H7 (cell line): ENCODE data around the gene OR4N2. TPM values are rescaled to one million over a fixed set of nuclear protein-coding genes. Genes with fewer than 3 reads are reported as not detected.
"Not testable (repeated sequence)": the region's sequence is repeated elsewhere in the genome, so short reads cannot be mapped to it uniquely, and the experiment has no call there.

Source experiments
- DNase-seq: peaks from one replicate; pipeline ENCODE4 v3.0.0; 2012
- H3K27me3 ChIP-seq: 2 replicates; pipeline ENCODE4 v1.6.0; 2011; ENCODE audit warnings: mild to moderate bottlenecking, low read length; ENCODE audit not compliant: control insufficient read depth, insufficient read depth
- H3K36me3 ChIP-seq: replicated peaks from 2 replicates; pipeline ENCODE4 v1.5.1; 2011; ENCODE audit warnings: low read length; ENCODE audit not compliant: control insufficient read depth, insufficient read depth
- H3K4me3 ChIP-seq: 2 replicates; pipeline ENCODE4 v1.5.1; 2011; ENCODE audit warnings: low read depth, mild to moderate bottlenecking, control low read depth, low read length, moderate library complexity; ENCODE audit not compliant: insufficient read depth
- total RNA-seq: library from RNA; depleted of rRNA; stranded (reverse); fragments of >200 nt; shearing (Covaris generic); gene quantifications from 2 replicates; pipeline ENCODE4 v1.2.3, GENCODE V29; 2014

OR4N2 gene
- total RNA-seq, 1 experiment from 2014 or later = not detected

GRCh38 chr14:19813171-19813920 lies 9.8 kb downstream of the OR4N2 start:
- H3K4me3 ChIP-seq, H3K27me3 ChIP-seq, H3K36me3 ChIP-seq, DNase-seq: not testable (repeated sequence)

DNA sequence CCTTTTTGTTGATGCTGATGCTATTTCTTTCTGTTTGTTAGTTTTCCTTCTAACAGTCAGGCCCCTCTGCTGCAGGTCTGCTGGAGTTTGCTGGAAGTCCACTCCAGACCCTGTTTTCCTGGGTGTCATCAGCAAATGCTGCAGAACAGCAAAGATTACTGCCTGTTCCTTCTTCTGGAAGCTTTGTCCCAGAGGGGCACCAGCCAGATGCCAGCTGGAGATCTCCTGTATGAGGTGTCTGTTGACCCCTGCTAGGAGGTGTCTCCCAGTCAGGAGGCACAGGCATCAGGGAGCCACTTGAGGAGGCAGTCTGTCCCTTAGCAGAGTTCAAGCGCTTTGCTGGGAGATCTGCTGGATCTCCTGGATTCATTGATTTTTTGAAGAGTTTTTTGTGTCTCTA lies 16.3 kb downstream of the OR4N2 start:
- not testable (repeated sequence) for DNase-seq, H3K27me3 ChIP-seq, H3K4me3 ChIP-seq, H3K36me3 ChIP-seq

DNA sequence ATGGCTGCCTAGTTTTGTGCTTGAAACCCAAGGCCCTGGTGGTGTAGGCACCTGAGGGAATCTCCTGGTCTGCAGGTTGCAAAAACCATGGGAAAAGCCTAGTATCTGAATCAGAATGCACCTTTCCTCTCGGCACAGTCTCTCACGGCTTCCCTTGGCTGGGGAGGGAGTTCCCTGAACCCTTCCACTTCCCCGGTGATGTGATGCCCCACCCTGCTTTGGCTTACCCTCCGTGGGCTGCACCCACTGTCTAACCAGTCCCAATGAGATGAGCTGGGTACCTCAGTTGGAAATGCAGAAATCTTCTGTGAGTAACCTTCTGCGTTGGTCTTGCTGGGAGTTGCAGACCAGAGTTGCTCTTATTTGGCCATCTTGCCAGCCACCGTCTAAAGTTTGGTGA lies 17.4 kb downstream of the OR4N2 start:
- H3K36me3 ChIP-seq, H3K27me3 ChIP-seq, DNase-seq, H3K4me3 ChIP-seq: not testable (repeated sequence)

DNA sequence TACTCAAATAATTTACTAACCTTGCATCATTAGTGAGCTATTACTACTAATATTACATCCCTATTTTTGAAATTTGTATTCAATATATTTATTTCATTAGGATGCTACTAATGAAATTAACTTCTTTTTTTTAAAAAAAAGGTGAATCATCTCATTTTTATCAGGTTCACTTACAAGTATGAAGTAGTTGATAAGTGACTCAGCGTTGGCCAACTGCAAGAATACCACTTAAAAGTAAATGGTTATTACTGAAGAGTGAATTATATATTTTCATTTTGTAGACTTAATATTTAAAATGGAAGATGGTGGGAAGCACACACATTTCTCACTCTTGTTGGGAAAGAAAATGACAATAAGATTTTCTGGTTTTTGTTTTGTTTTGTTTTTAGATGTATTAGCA lies 19.6 kb downstream of the OR4N2 start:
- Histone ChIP-seq H3K4me3 (no peak overlapping the region), H3K27me3 (no peaks in the 10 kb centered on the region), H3K36me3 (no peaks in the 10 kb centered on the region)
- DNase-seq = no peak

DNA sequence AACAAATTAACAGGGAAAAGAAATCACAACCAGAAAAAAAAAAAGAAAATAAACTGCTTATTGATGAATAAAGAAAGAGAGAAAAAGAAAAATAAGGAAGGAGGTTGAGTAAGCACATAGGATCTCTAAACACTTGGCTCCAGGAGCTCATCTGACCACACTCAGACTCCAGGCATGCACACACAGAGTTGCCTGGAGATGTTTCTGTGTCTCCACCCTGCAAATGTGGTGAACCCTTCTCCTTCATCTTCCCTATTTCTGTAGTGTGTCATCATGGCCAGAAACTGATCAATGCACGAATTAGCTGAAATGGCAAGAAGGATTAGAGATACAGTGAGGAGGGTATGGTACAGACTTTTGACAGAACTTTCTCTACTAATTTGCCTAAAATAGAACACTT lies 20.2 kb downstream of the OR4N2 start:
- no peak for DNase-seq
- Histone ChIP-seq H3K4me3 (no peak overlapping the region), H3K27me3 (no peaks in the 10 kb centered on the region), H3K36me3 (no peaks in the 10 kb centered on the region)

DNA sequence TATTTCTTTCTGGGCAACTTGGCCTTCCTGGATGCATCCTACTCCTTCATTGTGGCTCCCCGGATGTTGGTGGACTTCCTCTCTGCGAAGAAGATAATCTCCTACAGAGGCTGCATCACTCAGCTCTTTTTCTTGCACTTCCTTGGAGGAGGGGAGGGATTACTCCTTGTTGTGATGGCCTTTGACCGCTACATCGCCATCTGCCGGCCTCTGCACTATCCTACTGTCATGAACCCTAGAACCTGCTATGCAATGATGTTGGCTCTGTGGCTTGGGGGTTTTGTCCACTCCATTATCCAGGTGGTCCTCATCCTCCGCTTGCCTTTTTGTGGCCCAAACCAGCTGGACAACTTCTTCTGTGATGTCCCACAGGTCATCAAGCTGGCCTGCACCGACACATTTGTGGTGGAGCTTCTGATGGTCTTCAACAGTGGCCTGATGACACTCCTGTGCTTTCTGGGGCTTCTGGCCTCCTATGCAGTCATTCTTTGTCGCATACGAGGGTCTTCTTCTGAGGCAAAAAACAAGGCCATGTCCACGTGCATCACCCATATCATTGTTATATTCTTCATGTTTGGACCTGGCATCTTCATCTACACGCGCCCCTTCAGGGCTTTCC lies 24.2 kb downstream of the OR4N2 start:
- H3K4me3 ChIP-seq, DNase-seq, H3K27me3 ChIP-seq, H3K36me3 ChIP-seq: not testable (repeated sequence)

DNA sequence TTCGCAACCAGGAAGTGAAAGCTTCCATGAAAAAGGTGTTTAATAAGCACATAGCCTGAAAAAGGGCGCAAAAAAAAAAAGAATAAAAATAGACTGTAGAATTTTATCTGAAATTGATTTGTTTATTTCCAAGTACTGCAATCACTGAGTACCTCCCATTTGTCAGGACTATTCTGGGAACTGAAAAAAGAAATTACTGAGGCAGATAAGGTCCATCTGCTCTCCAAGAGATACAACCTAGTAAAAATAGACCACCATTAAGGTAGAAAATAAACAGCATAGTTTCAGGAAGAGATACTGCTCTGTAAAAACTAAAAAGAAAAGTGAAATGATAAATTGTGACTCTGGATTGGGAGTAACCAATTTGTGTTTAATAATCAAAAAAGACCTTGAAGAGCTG lies 24.7 kb downstream of the OR4N2 start:
- no peak overlapping the region for H3K4me3 ChIP-seq
- no peak for DNase-seq

DNA sequence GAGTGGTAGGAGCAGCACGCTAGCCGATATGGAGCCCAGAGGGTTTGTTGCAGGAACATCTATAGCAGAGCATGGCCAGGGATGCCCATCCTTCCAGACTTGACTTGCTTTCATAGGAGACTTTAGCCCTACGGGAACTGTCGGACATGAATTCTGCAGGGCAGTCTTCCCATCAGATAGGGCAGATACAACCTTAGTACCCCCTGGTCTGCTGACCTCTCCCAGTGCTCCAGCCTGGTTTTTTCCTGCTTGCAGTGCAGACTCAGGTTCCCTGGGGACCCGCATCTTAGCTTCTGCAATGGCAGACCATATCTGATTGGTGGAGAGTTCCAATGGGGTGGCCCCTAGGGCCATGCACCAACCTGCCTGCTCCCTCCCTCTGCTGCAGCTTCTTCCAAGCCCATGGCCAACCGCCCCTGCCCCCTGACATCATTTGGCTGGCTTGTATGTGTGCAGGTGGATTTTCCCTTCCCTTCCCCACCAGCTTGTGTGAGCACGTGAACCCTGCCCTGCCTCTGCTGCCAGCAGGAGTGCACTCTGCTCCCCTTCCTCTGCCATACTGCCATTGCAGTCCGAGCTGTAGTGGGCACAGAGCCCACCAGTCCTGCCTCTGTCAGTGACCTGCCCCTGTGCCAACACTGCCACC lies 30.8 kb downstream of the OR4N2 start:
- DNase-seq, H3K27me3 ChIP-seq, H3K4me3 ChIP-seq, H3K36me3 ChIP-seq: not testable (repeated sequence)

More for the DNA sequence above, 24.7 kb downstream of the OR4N2 start:
- Histone ChIP-seq H3K36me3 (no peaks in the 10 kb centered on the region), H3K27me3 (no peaks in the 10 kb centered on the region)

DNA sequence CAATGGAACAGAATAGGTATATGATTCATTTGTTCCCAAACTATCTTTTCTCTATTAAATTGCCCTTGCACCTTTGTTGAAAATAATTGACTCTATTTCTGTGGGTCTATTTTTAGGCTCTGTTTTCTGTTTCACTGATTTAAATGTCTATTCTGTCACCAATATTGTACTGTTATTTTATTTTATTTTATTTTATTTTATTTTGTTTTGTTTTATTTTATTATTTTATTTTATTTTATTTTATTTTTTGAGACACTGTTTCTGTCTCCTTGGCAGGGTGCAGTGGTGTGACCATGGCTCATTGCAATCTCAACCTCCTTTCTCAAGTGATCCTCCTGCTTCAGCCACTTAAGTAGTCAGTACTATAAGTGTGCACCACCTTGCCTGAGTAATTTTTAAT lies 34.9 kb downstream of the OR4N2 start:
- H3K27me3 ChIP-seq = no peaks in the 10 kb centered on the region
- DNase-seq = no peak
- H3K36me3 ChIP-seq = no peaks in the 10 kb centered on the region
- H3K4me3 ChIP-seq = no peak overlapping the region

GRCh38 chr14:19851365-19851764 lies 47.8 kb downstream of the OR4N2 start:
- no peaks in the 10 kb centered on the region for H3K27me3 ChIP-seq
- no peaks in the 10 kb centered on the region for H3K36me3 ChIP-seq
- DNase-seq = no peak
- no peak overlapping the region for H3K4me3 ChIP-seq

DNA sequence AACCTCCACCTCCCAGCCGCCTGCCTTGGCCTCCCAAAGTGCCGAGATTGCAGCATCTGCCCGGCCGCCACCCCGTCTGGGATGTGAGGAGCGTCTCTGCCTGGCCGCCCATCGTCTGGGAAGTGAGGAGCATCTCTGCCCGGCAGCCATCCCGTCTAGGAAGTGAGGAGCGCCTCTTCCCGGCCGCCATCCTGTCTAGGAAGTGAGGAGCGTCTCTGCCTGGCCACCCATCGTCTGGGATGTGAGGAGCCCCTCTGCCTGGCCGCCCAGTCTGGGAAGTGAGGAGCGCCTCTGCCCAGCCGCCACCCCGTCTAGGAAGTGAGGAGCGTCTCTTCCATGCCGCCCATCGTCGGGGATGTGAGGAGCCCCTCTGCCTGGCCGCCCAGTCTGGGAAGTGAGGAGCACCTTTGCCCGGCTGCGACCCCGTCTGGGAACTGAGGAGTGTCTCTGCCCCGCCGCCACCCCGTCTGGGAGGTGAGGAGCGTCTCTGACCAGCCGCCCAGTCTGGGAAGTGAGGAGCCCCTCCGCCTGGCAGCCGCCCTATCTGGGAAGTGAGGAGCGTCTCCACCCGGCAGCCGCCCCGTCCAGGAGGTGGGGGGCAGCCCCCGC lies 62.6 kb downstream of the OR4N2 start:
- H3K4me3 ChIP-seq, H3K36me3 ChIP-seq, H3K27me3 ChIP-seq, DNase-seq: not testable (repeated sequence)

GRCh38 chr14:19873178-19873577 lies 69.6 kb downstream of the OR4N2 start:
- Histone ChIP-seq H3K4me3 (no peak overlapping the region), H3K36me3 (no peaks in the 10 kb centered on the region), H3K27me3 (no peaks in the 10 kb centered on the region)
- no peak for DNase-seq

GRCh38 chr14:19874842-19875241 lies 71.3 kb downstream of the OR4N2 start, which contains the start of gene OR4K2:
TSS of gene OR4K2 (plus strand) at chr14:19875142. CDS start at chr14:19876268, 1,126 bp downstream.
- DNase-seq = no peak
- Histone ChIP-seq H3K4me3 (no peak within 1 kb of the TSS), H3K36me3 (no peaks in the 10 kb centered on the region), H3K27me3 (no peaks in the 10 kb centered on the region)

DNA sequence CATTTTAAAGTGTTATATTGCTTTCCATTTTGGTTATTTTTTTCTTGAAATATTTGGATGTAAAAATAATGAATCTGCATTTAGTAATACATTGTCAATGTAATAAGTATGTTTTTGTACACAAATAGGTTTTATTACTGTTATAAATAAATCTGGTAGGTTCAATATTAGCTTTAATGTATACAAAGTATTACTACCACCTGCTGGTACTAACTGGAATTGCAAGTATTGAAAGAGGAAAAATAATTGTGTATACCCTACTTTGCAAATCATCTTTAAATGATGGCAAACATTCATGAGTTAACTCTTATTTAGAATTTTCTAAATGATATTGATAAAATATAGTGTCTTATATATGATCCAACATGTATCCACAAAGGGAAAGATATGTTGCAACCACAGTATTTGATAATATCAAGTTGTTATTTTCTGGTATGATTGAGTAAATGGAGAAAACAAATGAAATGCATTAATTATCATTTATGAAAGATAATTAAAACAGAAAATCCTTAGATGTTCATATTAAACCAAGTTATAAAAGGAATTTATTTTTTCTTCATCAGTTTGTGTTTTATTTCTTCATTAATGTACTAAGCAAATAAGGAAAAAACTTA lies 74.6 kb downstream of the OR4N2 start:
- Histone ChIP-seq H3K36me3 (no peaks in the 10 kb centered on the region), H3K27me3 (no peaks in the 10 kb centered on the region), H3K4me3 (no peak overlapping the region)
- no peak for DNase-seq
